ENCODE results near the gene SEMA3F. TPM values are rescaled to one million over a fixed set of nuclear protein-coding genes. Genes with fewer than 3 reads are reported as not detected.
A peak's percentile ranks its signal among the peaks of the same experiment; 100 is the strongest.

Gene SEMA3F
- total and polyA plus RNA-seq, 2 of the 4 experiments (the other 2 are of a cell fraction), result 7.3 to 23.3 TPM

GRCh38 chr3:50204804-50205412 lies 49.8 kb downstream of the SEMA3F start, which contains the start of gene SLC38A3:
SLC38A3 (plus strand) TSS chr3:50205271; CDS start chr3:50214200, 8,929 bp downstream.
- H3K4ac ChIP-seq (ENCODE audit: low read depth, low read length), result no peak within 1 kb of the TSS
- H3K36me3 ChIP-seq (ENCODE audit: control insufficient read depth, insufficient read depth, low read length), result no peaks in the 10 kb centered on the region
- no peak within 1 kb of the TSS for H4K91ac ChIP-seq (ENCODE audit: insufficient read depth, low read depth, low read length)
- BruUV-seq (replicated peaks), result no TSS peak
- H3K27ac ChIP-seq (ENCODE audit: insufficient read depth, low read length), result no peak within 1 kb of the TSS
- peaks cover 2% of the 10 kb centered on the region; the same call in 1 of the 2 replicates for H3K4me1 ChIP-seq (ENCODE audit: control insufficient read depth, insufficient read depth, low read length)
- H2AK5ac ChIP-seq (ENCODE audit: low read depth, low read length), result no peak within 1 kb of the TSS
- POLR2A ChIA-PET (ENCODE audit: unreplicated experiment), result no interaction called here
- H3K23ac ChIP-seq (ENCODE audit: low read depth, low read length), result no peak within 1 kb of the TSS
- 0% methylated on average over 7 of the region's 41 CpGs; no CpG with 5 or more reads in 1 of the 2 experiments for WGBS, 2 experiments (ENCODE audit: extremely low coverage in 2 of 2, insufficient read length in 1 of 2)
- no peaks in the 10 kb centered on the region for H3K9me1 ChIP-seq (ENCODE audit: insufficient read depth, low read length)
- peak within 1 kb of the TSS; percentile 83 for H2AFZ ChIP-seq (replicated peaks; ENCODE audit: low read length, poor library complexity)
- no peak within 1 kb of the TSS for H2BK15ac ChIP-seq (ENCODE audit: low read depth, low read length)
- no peaks in the 10 kb centered on the region; the same call in 1 of the 2 replicates for H4K20me1 ChIP-seq (ENCODE audit: insufficient read depth, low read length)
- H3K79me1 ChIP-seq (ENCODE audit: low read depth in 1 of 2, low read length in 2 of 2), result no peaks in the 10 kb centered on the region
- H2AK9ac ChIP-seq (replicated peaks; ENCODE audit: low read depth, low read length, poor library complexity), result no peak within 1 kb of the TSS
- H2BK5ac ChIP-seq (ENCODE audit: low read depth, low read length, poor library complexity, severe bottlenecking), result no peak within 1 kb of the TSS
- peak; percentile 83 for ATAC-seq (ENCODE audit: low read depth)
- H3K9ac ChIP-seq (ENCODE audit: low read depth, low read length), result no peak within 1 kb of the TSS
- no peak within 1 kb of the TSS for H4K5ac ChIP-seq (ENCODE audit: low read depth, low read length)
- no peak within 1 kb of the TSS for H2BK20ac ChIP-seq (ENCODE audit: low read depth, low read length)
- no peak within 1 kb of the TSS for H3K56ac ChIP-seq (ENCODE audit: extremely low read depth, insufficient read depth, low read length)
- TF ChIP-seq CTCF (conservative IDR thresholded peaks at IDR 0.05; ENCODE audit: low read depth, low read length), result no peak
- no peak for DNase-seq
- H2BK120ac ChIP-seq (ENCODE audit: low read depth, low read length), result no peak within 1 kb of the TSS
- in situ Hi-C loops (cut with MboI; ENCODE audit: low sequenced_read_pairs), result no loop called here
- intact Hi-C loops (cut with micrococcal nuclease), result no loop called here
- H3K27me3 ChIP-seq (ENCODE audit: control insufficient read depth, insufficient read depth, low read length), result peaks cover 70% of the 10 kb centered on the region
- CTCF ChIA-PET, result interaction anchor here (1.4 kb wide), 1 partner anchor 22 kb away, joined by 6 read pairs; no protein-coding TSS in a partner anchor
- H4K8ac ChIP-seq (ENCODE audit: low read depth in 2 of 2, low read length in 2 of 2), result no peak within 1 kb of the TSS
- H3K4me3 ChIP-seq (ENCODE audit: insufficient read depth, low read depth, low read length), result peak within 1 kb of the TSS; percentile 43
- H3K18ac ChIP-seq (ENCODE audit: low read depth, low read length), result no peak within 1 kb of the TSS
- no peak within 1 kb of the TSS for H3K14ac ChIP-seq (replicated peaks; ENCODE audit: low read depth, low read length)
- H3K9me3 ChIP-seq (ENCODE audit: control insufficient read depth, insufficient read depth, low read length), result no peaks in the 10 kb centered on the region
- dilution Hi-C loops (cut with HindIII; ENCODE audit: low sequenced_read_pairs, unreplicated experiment), result no loop called here
- H3K4me2 ChIP-seq (ENCODE audit: low read depth, low read length), result peak within 1 kb of the TSS; percentile 82
